ENCODE results near the gene FAIM. TPM values are rescaled to one million over a fixed set of nuclear protein-coding genes. Genes with fewer than 3 reads are reported as not detected.
"Not testable (repeated sequence)": the region's sequence is repeated elsewhere in the genome, so short reads cannot be mapped to it uniquely, and the experiment has no call there.

FAIM gene
- total RNA-seq, 4 donors from 2014 or later, result 4.3 to 10.4 (median 6.4) TPM

DNA sequence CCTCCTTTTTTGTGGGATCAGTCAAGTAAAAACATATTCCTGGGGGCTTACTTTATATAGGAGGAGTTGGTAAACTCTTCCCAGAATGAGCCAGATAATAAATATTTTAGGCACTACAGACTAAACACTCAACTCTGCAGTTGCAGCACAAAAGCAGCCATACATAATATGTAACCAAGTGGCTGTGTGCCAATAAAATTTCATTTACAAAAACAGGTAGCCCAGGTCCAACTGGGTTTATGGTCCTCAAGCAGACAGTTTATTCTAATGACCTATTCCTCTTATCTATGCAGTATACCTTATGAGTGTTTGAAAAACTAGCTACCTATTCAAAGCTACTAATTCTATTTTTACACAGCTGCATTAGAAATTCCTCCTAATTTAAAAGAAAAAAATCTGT is 61.8 kb downstream of the FAIM start:
- Histone ChIP-seq H3K9me3 (no peaks in the 10 kb centered on the region), H3K36me3 (peaks cover 27% of the 10 kb centered on the region), H3K27ac (no peak overlapping the region), H3K4me3 (no peak overlapping the region), H3K4me1 (no peaks in the 10 kb centered on the region), H3K27me3 (no peaks in the 10 kb centered on the region)
- TF ChIP-seq POLR2A (IDR thresholded peaks at IDR 0.05) (no peak), POLR2AphosphoS5 (IDR thresholded peaks at IDR 0.05) (no peak), EP300 (IDR thresholded peaks at IDR 0.05) (no peak), CTCF (IDR thresholded peaks at IDR 0.05) (no peak)
- DNase-seq (ENCODE audit: low spot score in 2 of 2), result no peak

DNA sequence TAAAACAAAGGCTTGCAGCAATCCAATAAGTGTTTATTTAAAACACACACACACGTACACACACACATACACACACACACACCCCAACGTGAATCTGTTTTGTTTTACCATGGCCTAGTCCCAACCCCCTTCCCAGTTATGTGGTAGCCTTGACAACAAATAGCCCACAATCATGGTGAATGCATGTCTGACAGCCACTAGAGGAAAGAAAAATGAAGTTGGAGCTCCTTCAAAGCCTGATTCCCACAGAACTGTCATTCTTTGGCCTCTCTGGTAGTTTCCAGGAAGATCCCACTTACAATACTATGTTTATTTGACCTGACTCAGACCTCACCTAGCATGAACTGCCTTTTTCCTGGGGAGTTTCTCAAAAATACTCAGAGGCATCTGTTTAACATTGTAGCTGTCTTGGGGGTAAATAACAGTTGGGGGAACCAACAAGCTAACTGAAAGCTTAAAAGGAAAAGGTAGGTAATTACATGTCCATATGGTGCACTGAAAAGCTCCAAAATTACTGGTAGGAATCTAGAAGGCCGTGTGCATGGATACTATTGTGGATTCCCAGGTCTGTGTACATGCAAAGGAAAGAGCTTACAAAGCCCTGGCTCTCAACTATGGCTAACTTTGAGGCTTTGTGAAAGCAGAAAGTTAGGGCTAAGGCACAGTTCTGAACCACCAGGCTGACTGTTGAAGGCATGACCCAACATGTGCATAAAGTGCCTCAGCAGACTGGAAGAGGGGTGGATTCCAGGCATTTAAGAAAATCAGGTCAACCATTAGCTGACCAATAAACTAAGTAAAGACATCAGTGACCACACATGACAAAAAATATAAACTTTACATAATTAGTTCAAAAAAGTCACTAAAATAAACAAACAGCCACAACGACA is 65.3 kb downstream of the FAIM start:
- Histone ChIP-seq H3K27ac (no peak overlapping the region), H3K9me3 (peaks cover 21% of the 10 kb centered on the region), H3K27me3 (no peaks in the 10 kb centered on the region), H3K36me3 (peaks cover 45% of the 10 kb centered on the region), H3K4me1 (no peaks in the 10 kb centered on the region), H3K4me3 (no peak overlapping the region)
- DNase-seq (ENCODE audit: low spot score in 2 of 2), result no peak
- TF ChIP-seq POLR2AphosphoS5 (IDR thresholded peaks at IDR 0.05) (no peak), POLR2A (IDR thresholded peaks at IDR 0.05) (no peak), CTCF (IDR thresholded peaks at IDR 0.05) (no peak), EP300 (IDR thresholded peaks at IDR 0.05) (no peak)
- WGBS, result 70% methylated on average over 4 of the region's 4 CpGs

- Histone ChIP-seq H3K27me3 (no peaks in the 10 kb centered on the region), H3K4me1 (no peaks in the 10 kb centered on the region), H3K27ac (no peak overlapping the region), H3K9me3 (peaks cover 21% of the 10 kb centered on the region), H3K4me3 (no peak overlapping the region), H3K36me3 (peaks cover 53% of the 10 kb centered on the region)
- TF ChIP-seq CTCF (IDR thresholded peaks at IDR 0.05) (no peak), POLR2A (IDR thresholded peaks at IDR 0.05) (no peak), EP300 (IDR thresholded peaks at IDR 0.05) (no peak), POLR2AphosphoS5 (IDR thresholded peaks at IDR 0.05) (no peak)
- 92% methylated on average over 1 of the region's 1 CpG for WGBS
- DNase-seq (ENCODE audit: low spot score in 2 of 2), result no peak
These were observed 66.8 kb downstream of the FAIM start for GRCh38 chr3:138675393-138675792.

- Histone ChIP-seq H3K4me1 (no peaks in the 10 kb centered on the region), H3K27ac (no peak overlapping the region), H3K27me3 (no peaks in the 10 kb centered on the region), H3K4me3 (no peak overlapping the region), H3K36me3 (peaks cover 78% of the 10 kb centered on the region), H3K9me3 (peaks cover 21% of the 10 kb centered on the region)
- WGBS, result 100% methylated on average over 1 of the region's 1 CpG
- no peak for TF ChIP-seq POLR2AphosphoS5 (IDR thresholded peaks at IDR 0.05)
- TF ChIP-seq CTCF (IDR thresholded peaks at IDR 0.05), result no peak
- no peak for TF ChIP-seq EP300 (IDR thresholded peaks at IDR 0.05)
- TF ChIP-seq POLR2A (IDR thresholded peaks at IDR 0.05), result no peak
- DNase-seq (ENCODE audit: low spot score in 2 of 2), result no peak
These were observed 69.5 kb downstream of the FAIM start for GRCh38 chr3:138678086-138678485.

- H3K4me1 ChIP-seq, result no peaks in the 10 kb centered on the region
- 89% methylated on average over 5 of the region's 5 CpGs for WGBS
- DNase-seq (ENCODE audit: low spot score in 2 of 2), result no peak
- no peaks in the 10 kb centered on the region for H3K27me3 ChIP-seq
- H3K27ac ChIP-seq, result no peak overlapping the region
- H3K9me3 ChIP-seq, result peaks cover 21% of the 10 kb centered on the region
- H3K4me3 ChIP-seq, result no peak overlapping the region
- peaks cover 79% of the 10 kb centered on the region for H3K36me3 ChIP-seq
- no peak for TF ChIP-seq CTCF (IDR thresholded peaks at IDR 0.05)
- TF ChIP-seq POLR2AphosphoS5 (IDR thresholded peaks at IDR 0.05), result no peak
- no peak for TF ChIP-seq POLR2A (IDR thresholded peaks at IDR 0.05)
- TF ChIP-seq EP300 (IDR thresholded peaks at IDR 0.05), result no peak
These were observed 70.4 kb downstream of the FAIM start for GRCh38 chr3:138678874-138679392.

- H3K4me3 ChIP-seq; H3K27me3 ChIP-seq; DNase-seq (ENCODE audit: low spot score in 2 of 2); H3K27ac ChIP-seq; H3K4me1 ChIP-seq: not testable (repeated sequence)
- 92% methylated on average over 6 of the region's 6 CpGs for WGBS
- Histone ChIP-seq H3K36me3 (peaks cover 67% of the 10 kb centered on the region), H3K9me3 (peaks cover 15% of the 10 kb centered on the region)
These were observed 72.4 kb downstream of the FAIM start for GRCh38 chr3:138680974-138681373.
